ENCODE data around the gene CD6. TPM values are rescaled to one million over a fixed set of nuclear protein-coding genes. Genes with fewer than 3 reads are reported as not detected.

Gene CD6
- polyA plus RNA-seq, 1 donor (not counting 4 experiments of a cell fraction or from before 2014, with no cell fraction given), result 0.03 TPM

GRCh38 chr11:60926500-60926899 is 45.0 kb upstream of the CD6 start:
- Histone ChIP-seq H3K36me3 (ENCODE audit: control insufficient read depth in 2 of 2, extremely low read depth in 1 of 2, insufficient read depth in 2 of 2, low read length in 2 of 2) (peaks cover 10 to 33% of the 10 kb centered on the region in 2 experiments), H3K9me3 (ENCODE audit: control insufficient read depth, low read depth, low read length) (no peaks in the 10 kb centered on the region), H3K4me3 (ENCODE audit: control insufficient read depth in 2 of 3, extremely low read depth in 1 of 3, insufficient read depth in 2 of 3, low read depth in 1 of 3, low read length in 3 of 3) (no peak overlapping the region), H3K4me2 (ENCODE audit: control insufficient read depth, extremely low read depth, insufficient read depth, low read depth, low read length) (no peak overlapping the region), H3K27me3 (ENCODE audit: control insufficient read depth, extremely low read depth, insufficient read depth, low read length) (no peaks in the 10 kb centered on the region), H3K9ac (ENCODE audit: control insufficient read depth, extremely low read depth, insufficient read depth, low read length) (no peak overlapping the region), H3K79me2 (ENCODE audit: control insufficient read depth, insufficient read depth, low read length) (no peaks in the 10 kb centered on the region), H3K9me1 (ENCODE audit: control insufficient read depth, extremely low read depth, insufficient read depth, low read length) (no peaks in the 10 kb centered on the region), H2AFZ (ENCODE audit: control insufficient read depth, low read length) (no peak overlapping the region), H3K27ac (ENCODE audit: control insufficient read depth, insufficient read depth, low read length) (no peak overlapping the region), H4K20me1 (ENCODE audit: control insufficient read depth, extremely low read depth, insufficient read depth, low read length) (no peaks in the 10 kb centered on the region), H3K4me1 (ENCODE audit: control insufficient read depth, extremely low read depth, insufficient read depth, low read length) (peaks cover 18% of the 10 kb centered on the region)
- FAIRE-seq, result no peak
- TF ChIP-seq, protein P1, sequence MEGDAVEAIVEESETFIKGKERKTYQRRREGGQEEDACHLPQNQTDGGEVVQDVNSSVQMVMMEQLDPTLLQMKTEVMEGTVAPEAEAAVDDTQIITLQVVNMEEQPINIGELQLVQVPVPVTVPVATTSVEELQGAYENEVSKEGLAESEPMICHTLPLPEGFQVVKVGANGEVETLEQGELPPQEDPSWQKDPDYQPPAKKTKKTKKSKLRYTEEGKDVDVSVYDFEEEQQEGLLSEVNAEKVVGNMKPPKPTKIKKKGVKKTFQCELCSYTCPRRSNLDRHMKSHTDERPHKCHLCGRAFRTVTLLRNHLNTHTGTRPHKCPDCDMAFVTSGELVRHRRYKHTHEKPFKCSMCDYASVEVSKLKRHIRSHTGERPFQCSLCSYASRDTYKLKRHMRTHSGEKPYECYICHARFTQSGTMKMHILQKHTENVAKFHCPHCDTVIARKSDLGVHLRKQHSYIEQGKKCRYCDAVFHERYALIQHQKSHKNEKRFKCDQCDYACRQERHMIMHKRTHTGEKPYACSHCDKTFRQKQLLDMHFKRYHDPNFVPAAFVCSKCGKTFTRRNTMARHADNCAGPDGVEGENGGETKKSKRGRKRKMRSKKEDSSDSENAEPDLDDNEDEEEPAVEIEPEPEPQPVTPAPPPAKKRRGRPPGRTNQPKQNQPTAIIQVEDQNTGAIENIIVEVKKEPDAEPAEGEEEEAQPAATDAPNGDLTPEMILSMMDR (optimal IDR thresholded peaks at IDR 0.05 in 1 of 3, IDR thresholded peaks at IDR 0.05 in 1 of 3, conservative IDR thresholded peaks at IDR 0.05 in 1 of 3; ENCODE audit: extremely low read depth in 1 of 3, insufficient read depth in 2 of 3, low read length in 3 of 3), result no peak
- TF ChIP-seq EZH2 (IDR thresholded peaks at IDR 0.05; ENCODE audit: low read length), result no peak
- dilution Hi-C loops (cut with MboI; ENCODE audit: extremely low pct_ligation_motif_present, low sequenced_read_pairs), result no loop called here
- DNase-seq (ENCODE audit: low read depth, low spot score), result no peak

GRCh38 chr11:60927061-60927592 is 44.4 kb upstream of the CD6 start:
- dilution Hi-C loops (cut with MboI; ENCODE audit: extremely low pct_ligation_motif_present, low sequenced_read_pairs), result no loop called here
- Histone ChIP-seq H3K27ac (ENCODE audit: control insufficient read depth, insufficient read depth, low read length) (no peak overlapping the region), H3K4me2 (ENCODE audit: control insufficient read depth, extremely low read depth, insufficient read depth, low read depth, low read length) (no peak overlapping the region), H3K27me3 (ENCODE audit: control insufficient read depth, extremely low read depth, insufficient read depth, low read length) (no peaks in the 10 kb centered on the region), H3K9me1 (ENCODE audit: control insufficient read depth, extremely low read depth, insufficient read depth, low read length) (no peaks in the 10 kb centered on the region), H3K9me3 (ENCODE audit: control insufficient read depth, low read depth, low read length) (no peaks in the 10 kb centered on the region), H2AFZ (ENCODE audit: control insufficient read depth, low read length) (no peak overlapping the region), H3K9ac (ENCODE audit: control insufficient read depth, extremely low read depth, insufficient read depth, low read length) (no peak overlapping the region), H3K4me1 (ENCODE audit: control insufficient read depth, extremely low read depth, insufficient read depth, low read length) (peaks cover 18% of the 10 kb centered on the region), H3K36me3 (ENCODE audit: control insufficient read depth in 2 of 2, extremely low read depth in 1 of 2, insufficient read depth in 2 of 2, low read length in 2 of 2) (peaks cover 16 to 35% of the 10 kb centered on the region in 2 experiments), H3K79me2 (ENCODE audit: control insufficient read depth, insufficient read depth, low read length) (no peaks in the 10 kb centered on the region), H3K4me3 (ENCODE audit: control insufficient read depth in 2 of 3, extremely low read depth in 1 of 3, insufficient read depth in 2 of 3, low read depth in 1 of 3, low read length in 3 of 3) (no peak overlapping the region), H4K20me1 (ENCODE audit: control insufficient read depth, extremely low read depth, insufficient read depth, low read length) (no peaks in the 10 kb centered on the region)
- TF ChIP-seq, protein P1 (optimal IDR thresholded peaks at IDR 0.05 in 1 of 3, IDR thresholded peaks at IDR 0.05 in 1 of 3, conservative IDR thresholded peaks at IDR 0.05 in 1 of 3; ENCODE audit: extremely low read depth in 1 of 3, insufficient read depth in 2 of 3, low read length in 3 of 3), result no peak
- no peak for TF ChIP-seq EZH2 (IDR thresholded peaks at IDR 0.05; ENCODE audit: low read length)
- FAIRE-seq (no peak), DNase-seq (ENCODE audit: low read depth, low spot score) (no peak)

All from keratinocyte (primary cell).